ENCODE results near the gene MRPS2.

GRCh38 chr9:135504262-135505243 is 4.1 kb downstream of the MRPS2 start:
- TF ChIP-seq POLR2AphosphoS5 (IDR thresholded peaks at IDR 0.05; ENCODE audit: low read depth, low read length) (peak; percentile 15; the same call in 1 of the 2 replicates), POLR2A (IDR thresholded peaks at IDR 0.05; ENCODE audit: low read depth, low read length) (peak; percentile 54), TAF1 (IDR thresholded peaks at IDR 0.05; ENCODE audit: borderline replicate concordance, low read depth, low read length) (no peak)
